GM19238 (cell line): Measurements from ENCODE around the gene TEX19.
"Not testable (repeated sequence)": the region's sequence is repeated elsewhere in the genome, so short reads cannot be mapped to it uniquely, and the experiment has no call there.

Experiments
- DNase-seq: peaks from one replicate; pipeline ENCODE4 v3.0.0; 2011; ENCODE audit warnings: low spot score; ENCODE audit not compliant: insufficient read length

The TEX19 gene

DNA sequence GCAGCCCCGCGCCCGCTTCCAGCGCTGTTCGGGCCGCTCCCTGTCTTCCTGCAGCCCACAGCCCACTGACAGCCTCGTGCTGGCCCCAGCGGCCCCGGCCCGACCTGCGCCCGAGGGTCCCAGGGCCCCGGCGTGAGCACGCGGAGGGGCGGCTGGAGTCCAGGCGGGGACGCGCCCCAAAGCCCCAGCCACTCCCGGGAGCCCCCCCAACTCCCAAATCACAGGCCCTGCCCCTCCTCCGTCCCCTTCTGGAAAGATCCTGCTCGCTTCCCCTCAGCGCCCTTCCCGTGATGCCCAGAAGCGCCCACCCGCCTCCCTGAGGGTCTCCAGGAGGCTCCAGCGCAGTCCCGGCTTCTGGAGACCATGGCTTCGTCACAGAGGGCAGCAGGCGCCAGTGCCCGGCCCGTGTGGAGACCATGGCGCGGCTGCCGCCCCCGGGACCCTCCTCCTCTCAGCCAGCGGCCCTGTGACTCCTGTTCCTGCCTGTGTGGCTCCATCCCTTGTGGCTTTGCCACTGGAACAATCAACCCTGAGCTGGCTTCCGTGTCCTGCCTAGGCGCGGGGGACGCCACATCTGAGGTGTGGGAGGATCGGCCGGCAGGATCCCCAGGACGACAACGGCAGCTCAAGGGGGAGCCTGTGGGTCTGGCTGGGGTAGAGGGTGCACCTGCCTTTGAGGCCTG lies 16.5 kb downstream of the TEX19 start:
- no peak for DNase-seq

DNA sequence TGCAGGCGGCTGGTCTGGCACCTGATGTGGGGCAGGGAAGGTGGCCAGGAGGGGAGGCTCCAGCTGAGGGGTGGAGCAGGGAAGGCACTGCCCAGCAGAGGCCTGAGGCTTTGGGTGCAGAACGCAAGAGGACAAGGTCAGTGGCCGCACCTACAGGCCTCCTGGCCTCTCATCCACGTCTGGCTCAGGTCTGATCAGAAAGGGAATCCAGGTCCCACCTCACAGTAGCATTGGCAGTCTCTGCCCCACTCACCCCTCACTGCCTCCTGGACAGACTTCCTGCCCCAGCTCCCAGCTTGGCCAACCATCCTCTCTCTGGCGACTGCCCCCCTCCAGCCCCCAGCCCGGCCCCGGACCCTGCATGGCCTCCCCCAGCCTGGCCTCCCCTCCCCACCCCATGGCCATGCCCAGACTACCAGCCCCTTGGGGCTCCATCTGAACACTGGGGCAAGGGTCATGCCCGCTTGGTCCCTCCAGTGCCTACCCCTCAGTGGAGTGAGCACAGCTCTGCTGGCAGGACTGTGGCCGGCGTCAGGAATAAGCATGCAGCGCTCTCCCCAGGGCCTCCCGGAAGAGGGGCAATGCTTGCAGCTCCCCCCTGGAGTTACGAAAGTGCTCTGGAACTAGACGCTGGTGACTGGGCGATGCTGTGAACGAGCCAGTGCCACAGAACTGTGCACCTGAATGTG lies 17.1 kb downstream of the TEX19 start:
- DNase-seq, result no peak

DNA sequence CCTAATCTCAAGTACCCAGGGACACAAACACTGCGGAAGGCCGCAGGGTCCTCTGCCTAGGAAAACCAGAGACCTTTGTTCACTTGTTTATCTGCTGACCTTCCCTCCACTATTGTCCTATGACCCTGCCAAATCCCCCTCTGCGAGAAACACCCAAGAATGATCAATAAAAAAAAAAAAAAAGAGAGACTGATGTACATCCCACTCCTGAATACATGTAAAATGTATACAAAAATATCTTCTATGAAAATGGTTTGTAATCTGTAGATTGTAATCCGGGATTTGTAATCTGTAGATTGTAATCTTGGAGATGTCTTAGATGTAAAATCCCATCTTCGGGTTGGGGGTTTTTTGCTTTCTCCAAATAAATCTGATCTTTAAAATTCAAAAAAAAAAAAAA lies 18.2 kb downstream of the TEX19 start:
- not testable (repeated sequence) for DNase-seq

DNA sequence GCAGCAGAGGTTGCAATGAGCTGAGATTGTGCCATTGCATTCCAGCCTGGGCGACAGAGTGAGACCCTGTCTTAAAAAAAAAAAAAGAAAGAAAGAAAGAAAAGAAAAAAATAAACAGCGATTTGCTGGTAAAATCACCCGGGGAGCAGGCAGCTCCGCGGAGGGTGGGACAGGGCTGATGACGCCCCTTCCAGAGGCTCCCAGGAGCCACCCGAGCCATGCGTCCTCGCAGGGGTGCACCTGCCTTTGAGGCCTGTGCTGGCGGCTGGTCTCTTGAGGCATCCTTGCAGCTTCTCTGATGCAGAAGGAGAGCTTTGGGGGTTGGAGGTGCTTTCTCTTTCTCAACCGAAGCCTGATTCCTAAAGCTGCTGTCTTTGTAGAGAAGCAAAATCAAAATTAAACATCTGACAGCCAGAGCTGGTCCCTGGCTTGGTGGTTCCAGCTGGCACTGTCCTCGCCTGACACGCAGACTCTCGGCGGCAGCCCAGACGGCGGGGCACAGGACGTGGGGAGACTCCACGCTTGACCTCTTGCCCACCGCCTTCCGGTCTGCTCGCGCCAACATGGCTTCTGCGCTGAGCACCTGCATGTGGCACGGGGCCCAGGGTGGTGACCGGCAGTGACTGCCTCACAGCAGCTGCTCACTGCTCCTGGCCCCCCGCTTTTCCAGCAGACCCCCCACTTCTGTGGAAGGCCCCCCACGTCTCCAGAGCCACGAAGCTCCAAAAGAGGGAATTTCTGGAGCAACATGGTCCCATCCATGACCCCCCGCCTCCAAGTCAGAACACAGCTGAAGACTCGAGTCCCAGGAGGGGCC lies 19.1 kb downstream of the TEX19 start:
- no peak for DNase-seq

DNA sequence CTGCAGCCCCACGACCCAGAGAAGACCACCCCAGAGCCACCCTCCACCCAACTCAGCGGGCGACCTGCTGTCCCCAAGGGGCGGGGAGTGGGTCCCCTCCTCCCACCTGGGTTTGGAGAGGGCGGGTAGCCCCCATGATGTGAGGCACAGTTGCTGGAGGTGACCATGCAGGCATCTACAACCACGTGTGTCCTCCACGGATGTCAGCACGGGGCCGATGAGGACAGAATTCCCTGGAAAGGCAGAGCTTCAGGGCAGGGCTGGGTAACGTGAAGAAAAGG lies 19.6 kb downstream of the TEX19 start:
- no peak for DNase-seq

DNA sequence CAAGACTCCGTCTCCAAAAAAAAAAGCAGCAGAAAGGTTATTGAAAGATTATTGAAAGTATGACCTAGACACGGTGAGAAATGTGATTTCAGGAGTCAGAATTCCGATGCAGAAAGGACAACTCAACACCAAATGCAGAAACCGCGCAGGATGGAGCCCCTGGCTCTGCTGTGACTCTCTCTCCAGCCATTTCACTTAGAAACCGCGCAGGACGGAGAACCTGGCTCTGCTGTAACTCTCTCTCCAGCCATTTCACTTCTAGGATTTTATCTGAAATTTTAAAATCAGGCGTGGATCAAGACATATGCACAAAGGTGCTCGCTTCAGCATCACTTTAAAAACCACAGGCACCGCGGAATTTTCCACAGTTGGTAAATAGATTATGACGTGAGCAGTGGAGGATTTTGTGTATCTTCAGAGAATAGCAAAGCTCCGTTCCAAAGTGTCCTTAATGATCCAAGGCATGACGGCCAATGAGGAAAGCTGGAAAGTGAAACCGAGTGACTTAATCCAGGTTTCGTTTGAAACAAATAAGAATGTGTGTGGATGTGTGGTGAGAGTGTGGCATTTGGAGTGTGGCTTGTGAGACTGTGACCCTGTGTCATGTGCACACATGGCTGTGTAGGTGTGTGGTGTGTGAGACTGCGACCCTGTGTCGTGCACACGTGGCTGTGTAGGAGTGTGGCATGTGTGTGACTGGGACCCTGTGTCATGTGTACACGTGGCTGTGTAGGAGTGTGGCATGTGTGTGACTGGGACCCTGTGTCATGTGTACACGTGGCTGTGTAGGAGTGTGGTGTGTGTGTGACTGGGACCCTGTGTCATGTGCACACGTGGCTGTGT lies 22.0 kb downstream of the TEX19 start:
- DNase-seq, result no peak

DNA sequence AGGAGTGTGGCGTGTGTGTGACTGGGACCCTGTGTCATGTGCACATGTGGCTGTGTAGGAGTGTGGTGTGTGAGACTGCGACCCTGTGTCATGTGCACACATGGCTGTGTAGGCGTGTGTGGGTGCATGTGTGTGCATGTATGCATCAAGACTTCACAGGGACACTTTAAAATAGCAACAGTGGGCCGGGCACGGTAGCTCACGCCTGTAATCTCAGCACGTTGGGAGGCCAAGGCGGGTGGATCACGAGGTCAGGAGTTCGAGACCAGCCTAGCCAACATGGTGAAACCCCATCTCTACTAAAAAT lies 22.6 kb downstream of the TEX19 start:
- not testable (repeated sequence) for DNase-seq

DNA sequence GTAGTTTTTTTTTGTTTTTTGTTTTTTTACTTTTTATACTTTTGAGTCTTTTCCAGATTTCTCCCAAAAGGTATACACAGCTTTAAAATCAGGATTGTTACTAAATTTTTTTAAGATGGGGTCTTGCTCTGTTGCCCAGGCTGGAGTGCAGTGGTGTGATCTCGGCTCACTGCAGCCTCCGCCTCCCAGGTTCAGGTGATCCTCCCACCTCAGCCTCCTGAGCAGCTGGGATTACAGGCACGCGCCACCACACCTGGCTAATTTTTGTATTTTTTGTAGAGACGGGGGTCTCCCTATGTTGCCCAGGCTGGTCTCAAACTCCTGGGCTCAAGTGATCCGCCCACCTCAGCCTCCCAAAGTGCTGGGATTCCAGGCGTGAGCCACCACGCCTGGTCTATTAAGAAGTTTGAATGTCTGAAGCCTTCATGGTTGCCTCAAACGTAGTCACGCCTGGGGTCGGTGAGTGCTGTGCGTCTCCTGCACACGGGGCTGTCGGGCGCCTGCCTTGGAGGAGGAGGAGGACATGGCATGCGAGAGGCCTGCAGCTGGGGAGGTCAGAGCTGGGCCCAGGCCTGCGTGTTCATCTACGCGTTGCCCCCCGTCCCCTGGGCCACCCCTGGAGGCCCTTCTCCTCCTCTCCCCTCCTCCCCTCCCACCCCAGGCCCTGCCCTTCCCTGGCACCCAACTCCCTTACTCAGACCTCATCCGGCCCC lies 23.3 kb downstream of the TEX19 start:
- not testable (repeated sequence) for DNase-seq

DNA sequence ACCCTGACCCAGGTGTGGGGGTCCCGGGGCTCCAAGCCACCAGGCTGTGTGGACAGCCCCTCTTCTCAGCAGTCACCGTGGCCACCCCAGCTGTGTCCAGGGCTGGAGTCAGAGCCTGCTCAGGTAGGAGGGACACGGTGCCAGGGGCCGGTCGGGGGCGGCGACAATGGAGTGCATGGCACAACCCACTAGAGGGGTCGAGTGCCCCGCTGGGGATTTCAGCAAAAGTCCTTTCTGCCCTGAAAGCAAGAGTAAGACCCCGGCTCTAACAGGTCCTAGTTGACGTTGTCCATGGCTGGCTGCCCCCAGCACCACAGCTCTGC lies 23.8 kb downstream of the TEX19 start:
- no peak for DNase-seq

DNA sequence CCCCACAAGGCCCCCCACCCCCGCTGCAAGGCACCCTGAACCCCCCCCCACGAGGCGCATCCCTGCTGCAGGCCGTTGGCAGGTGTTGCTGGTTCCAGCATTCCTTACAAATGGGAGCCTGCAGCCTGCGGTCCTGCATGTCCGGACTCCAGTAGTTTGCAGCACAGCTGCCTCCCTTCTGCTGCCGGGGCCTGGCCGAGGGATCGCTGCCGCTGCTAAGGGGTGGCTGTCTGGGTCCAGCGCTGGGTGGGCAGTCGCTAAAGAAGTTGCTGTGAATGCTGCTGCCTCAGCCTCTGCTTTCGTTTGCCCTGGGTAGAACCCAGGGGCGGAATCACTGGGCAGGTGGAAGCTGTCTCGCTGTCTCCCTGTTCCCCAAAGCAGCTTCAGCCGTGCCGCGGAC lies 24.4 kb downstream of the TEX19 start:
- no peak for DNase-seq

DNA sequence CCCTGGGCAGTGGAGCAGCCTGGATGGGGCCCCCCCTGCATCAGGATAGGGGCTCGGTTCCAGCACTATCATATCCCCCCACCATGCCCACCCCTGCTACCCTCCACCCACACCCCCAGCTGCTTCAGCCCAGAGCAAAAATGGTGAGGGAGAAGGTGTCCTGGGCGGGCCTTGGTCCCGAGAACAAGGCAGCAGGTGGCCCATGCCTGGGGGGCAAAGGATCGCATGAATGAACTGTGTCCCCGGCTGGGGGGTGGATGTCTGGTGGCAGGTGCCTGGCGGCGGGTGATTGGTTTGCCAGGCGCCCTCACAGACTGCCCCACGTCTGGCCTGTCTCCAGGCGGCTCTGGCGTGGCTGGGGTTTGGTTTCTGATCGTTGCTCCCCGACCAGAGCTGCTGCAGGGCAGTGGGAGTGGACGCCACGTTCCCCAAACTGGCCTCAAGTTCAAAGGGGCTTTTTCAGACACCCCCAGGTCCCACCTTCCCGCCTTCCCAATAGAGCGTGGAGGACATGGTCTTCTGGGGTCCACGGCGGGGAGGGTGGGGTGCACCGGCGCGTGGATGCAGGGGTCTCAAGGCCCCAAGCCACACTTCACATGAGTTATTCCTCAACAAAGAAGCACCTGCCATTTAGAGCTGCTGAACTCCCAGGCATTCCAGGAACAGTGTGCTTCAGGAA lies 25.1 kb downstream of the TEX19 start:
- no peak for DNase-seq

DNA sequence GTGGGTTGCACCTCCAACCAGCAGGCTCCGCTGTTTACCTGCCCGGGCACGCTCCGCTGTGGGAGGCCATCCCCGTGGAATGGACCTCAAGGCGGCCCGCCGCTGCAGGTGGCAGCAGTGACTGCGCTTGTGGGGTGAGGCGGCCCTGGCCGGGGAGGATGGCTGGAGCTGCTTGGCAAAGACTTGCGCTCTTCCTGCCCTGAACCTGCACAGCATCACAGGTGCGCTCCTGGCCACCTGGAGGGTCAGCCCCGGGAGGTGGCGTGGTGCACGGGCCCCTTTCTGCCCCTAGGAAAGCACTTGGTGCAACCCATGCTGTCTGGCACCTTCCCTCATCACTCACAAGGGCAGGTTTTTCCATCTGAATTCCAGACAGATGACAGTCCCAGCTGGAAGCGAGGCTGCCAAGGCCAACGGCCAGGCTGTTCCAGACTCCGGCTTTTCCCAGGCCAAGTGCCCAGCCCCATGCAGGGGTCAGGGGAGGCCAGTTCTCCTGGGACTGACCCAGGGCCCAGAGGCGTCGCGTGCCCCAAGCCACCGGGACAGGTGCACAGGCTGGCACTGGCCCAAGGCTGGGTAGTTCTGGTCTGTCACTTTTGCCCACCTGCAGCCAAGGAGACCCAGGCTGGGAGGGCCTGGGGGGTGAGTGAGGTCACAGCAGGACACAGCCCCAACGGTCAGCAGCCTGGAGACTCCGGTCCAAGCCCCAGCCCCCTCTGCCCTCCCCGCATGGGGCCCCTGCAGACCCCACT lies 25.9 kb downstream of the TEX19 start:
- DNase-seq, result no peak

DNA sequence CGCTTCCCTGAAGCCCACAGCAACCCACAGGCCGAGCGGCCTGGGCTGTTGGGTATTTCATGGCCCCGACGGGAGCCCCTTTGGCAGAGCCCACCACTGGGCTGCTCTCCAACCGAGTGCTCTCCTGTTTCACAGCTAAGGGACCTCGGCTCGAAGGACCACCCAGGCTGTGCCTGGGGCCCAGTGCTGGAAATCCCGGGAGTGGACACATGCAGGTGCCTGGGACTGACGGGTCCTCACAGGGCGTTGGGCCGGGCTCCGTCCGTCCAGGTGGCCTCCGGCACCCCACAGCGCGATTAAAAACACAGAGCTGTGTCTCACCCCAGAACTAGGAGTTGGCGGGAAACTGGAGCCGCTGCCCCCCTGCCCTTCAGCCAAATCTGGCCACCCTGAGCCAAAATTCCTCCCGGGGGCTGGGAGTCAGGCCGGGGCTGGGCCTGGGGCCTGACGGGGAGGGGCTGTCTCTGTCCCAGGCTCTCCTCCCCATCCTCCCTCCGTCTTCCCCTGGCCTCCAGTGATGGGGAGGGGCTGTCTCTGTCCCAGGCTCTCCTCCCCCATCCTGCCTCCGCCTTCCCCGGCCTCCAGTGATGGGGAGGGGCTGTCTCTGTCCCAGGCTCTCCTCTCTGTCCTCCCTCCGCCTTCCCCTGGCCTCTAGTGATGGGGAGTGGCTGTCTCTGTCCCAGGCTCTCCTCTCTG lies 26.7 kb downstream of the TEX19 start:
- DNase-seq, result no peak

DNA sequence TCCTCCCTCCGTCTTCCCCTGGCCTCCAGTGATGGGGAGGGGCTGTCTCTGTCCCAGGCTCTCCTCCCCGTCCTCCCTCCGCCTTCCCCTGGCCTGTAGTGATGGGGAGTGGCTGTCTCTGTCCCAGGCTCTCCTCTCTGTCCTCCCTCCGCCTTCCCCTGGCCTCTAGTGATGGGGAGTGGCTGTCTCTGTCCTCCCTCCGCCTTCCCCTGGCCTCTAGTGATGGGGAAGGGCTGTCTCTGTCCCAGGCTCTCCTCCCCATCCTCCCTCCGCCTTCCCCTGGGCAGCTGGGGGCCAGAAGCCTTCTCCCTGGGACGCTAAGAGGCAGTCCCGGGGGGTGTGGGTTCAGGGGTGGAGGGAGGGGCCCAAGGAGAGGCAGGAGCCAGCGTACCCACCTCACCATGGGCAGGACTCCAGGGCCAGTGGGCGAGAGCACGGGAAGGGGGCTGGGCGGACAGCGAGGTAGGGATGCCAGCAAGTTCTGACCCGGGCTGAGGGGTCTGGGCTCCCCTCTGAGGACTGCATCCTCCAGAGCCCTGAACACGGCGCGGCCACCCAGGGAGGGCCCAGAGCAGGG lies 27.3 kb downstream of the TEX19 start:
- no peak for DNase-seq

DNA sequence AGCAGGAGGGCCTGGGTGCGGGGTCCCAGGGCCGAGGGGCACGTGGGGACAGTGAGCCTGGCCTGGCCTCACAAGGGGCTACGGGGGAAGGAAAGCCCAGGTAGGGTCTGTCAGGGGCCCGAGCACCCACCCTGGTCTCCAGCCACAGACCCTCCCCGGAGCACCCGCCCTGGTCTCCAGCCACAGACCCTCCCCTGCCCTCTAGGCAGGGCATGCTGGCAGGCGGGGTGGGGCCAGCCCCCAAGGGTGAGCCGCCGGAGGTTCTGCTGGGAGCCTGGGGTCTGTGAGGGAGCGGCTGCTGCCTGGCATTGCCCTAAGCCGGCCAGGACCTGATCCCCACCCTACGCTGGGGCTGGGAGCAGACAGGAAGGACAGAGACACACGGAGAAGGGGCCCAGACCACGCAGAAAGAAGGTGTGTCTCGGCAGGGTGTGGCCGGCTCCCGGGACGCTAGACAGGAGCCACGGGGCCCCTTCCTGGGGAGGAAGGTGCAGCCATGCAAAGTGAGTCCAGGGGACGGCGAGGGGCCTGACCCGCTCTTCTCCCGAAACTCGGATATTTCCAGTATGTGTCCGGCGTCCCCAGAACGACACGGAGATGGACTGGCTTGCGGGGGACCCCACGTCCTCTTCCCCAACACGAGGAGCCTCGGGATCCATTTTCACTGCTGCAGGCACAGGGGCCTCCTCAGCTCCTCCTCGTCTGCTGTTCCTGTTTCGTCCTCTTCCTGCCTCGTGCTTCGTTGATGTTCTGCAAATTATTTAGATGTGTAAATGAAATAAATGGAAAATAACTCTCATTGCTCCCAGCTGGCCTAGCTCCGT lies 28.0 kb downstream of the TEX19 start:
- no peak for DNase-seq

DNA sequence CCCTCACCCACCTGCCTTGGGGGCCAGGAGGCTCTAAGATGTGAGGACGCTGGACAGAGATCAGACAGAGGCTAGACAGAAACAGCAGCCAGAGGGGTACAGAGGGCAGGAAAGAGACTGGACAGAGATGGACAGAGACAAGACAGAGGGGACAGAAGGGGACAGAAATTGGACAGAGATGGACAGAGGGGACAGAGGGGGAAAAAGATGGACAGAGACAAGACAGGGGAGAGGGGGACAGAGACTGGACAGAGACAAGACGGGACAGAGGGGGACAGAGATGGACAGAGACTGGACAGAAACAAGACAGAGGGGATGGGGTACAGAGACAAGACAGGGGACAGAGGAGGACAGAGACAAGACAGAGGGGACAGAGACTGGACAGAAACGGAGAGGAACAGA lies 28.7 kb downstream of the TEX19 start:
- no peak for DNase-seq

DNA sequence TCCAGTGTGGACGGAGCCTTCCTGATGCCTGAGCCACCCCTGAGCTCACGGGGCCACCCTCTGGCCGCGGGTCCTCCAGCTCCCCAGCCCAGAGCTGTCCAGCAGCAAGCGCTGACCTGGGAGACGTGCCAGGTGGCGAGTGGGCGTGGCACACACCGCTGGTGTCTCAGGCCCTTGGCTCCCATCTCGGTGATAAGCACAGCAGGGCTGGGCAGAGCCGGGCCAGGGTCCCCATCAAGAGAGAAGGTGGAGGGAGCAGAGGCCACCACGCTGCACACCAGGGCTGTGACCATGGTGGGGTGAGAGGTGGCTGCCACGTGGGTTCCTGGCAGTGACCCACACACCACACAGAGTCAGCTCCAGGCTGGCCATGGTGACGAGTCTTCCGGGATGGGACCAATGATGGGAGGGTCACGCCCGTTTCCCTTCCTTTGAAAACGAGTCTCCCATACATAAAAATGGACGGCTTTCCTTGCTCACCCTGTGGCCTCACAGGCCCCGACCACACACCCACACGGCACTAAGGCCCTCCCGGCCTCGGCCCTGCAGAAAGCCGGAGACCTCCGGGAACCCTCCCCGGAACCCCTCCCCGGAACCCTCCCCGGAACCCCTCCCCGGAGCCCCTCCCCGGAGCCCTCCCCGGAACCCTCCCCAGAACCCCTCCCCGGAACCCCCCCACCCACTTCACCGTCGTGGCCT lies 29.3 kb downstream of the TEX19 start:
- no peak for DNase-seq

DNA sequence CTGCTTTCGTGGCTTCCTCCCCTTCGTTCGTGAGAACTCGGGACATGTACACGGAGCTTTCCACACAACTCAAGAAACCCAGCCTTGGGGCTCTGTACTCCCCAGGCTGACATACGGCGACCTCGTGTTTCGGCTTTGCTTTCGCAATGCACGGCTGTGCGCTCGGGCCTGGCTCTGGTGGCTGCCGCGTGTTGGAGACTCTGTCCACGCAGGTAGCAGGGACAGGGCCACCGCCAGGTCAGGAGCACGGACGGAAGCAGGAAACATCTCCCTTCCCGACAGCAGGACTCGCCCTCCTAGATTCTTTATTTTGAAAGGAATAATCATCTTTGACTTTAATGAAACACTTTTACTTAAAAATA lies 29.9 kb downstream of the TEX19 start:
- no peak for DNase-seq
